GM18867 (cell line): ENCODE measurements around the gene MAOB.
"Not testable (repeated sequence)": the region's sequence is repeated elsewhere in the genome, so short reads cannot be mapped to it uniquely, and the experiment has no call there.

ENCODE experiments used
- ATAC-seq: cut with Tn5 transposase; IDR thresholded peaks from one replicate; pipeline ENCODE4 v1.9.1; 2021; ENCODE audit warnings: mild to moderate bottlenecking, moderate library complexity; ENCODE audit not compliant: unreplicated experiment

Gene MAOB

GRCh38 chrX:43758044-43758443, 124.2 kb downstream of the MAOB start:
- ATAC-seq = no peak

GRCh38 chrX:43756076-43756475, 126.2 kb downstream of the MAOB start:
- ATAC-seq = no peak

GRCh38 chrX:43753637-43754036, 128.6 kb downstream of the MAOB start:
- ATAC-seq = no peak

- peak; percentile 96 for ATAC-seq
Measured at GRCh38 chrX:43750248-43750676, 132.0 kb downstream of the MAOB start.

GRCh38 chrX:43747476-43747875, 134.8 kb downstream of the MAOB start:
- ATAC-seq = no peak

- ATAC-seq = no peak
Measured at GRCh38 chrX:43745938-43746721, 136.1 kb downstream of the MAOB start.

GRCh38 chrX:43744284-43744683, 138.0 kb downstream of the MAOB start:
- ATAC-seq = no peak

GRCh38 chrX:43743100-43743822, 139.0 kb downstream of the MAOB start:
- no peak for ATAC-seq

GRCh38 chrX:43741843-43742573, 140.2 kb downstream of the MAOB start:
- ATAC-seq = no peak

- ATAC-seq = no peak
Measured at GRCh38 chrX:43735957-43736356, 146.3 kb downstream of the MAOB start.

GRCh38 chrX:43735534-43735933, 146.7 kb downstream of the MAOB start:
- no peak for ATAC-seq

- ATAC-seq = no peak
Measured at GRCh38 chrX:43734444-43734843, 147.8 kb downstream of the MAOB start.

- no peak for ATAC-seq
Measured at GRCh38 chrX:43733699-43734098, 148.6 kb downstream of the MAOB start.

GRCh38 chrX:43731086-43731485, 151.2 kb downstream of the MAOB start:
- no peak for ATAC-seq

GRCh38 chrX:43728966-43729365, 153.3 kb downstream of the MAOB start:
- no peak for ATAC-seq

GRCh38 chrX:43728002-43728401, 154.2 kb downstream of the MAOB start:
- no peak for ATAC-seq

GRCh38 chrX:43727254-43727653, 155.0 kb downstream of the MAOB start:
- not testable (repeated sequence) for ATAC-seq

- ATAC-seq = not testable (repeated sequence)
Measured at GRCh38 chrX:43725227-43725626, 157.0 kb downstream of the MAOB start.

- no peak for ATAC-seq
Measured at GRCh38 chrX:43720961-43721360, 161.3 kb downstream of the MAOB start.

- no peak for ATAC-seq
Measured at GRCh38 chrX:43720082-43720481, 162.2 kb downstream of the MAOB start.

- ATAC-seq = no peak
Measured at GRCh38 chrX:43718956-43719355, 163.3 kb downstream of the MAOB start.

- ATAC-seq = no peak
Measured at GRCh38 chrX:43718546-43718945, 163.7 kb downstream of the MAOB start.
